NCI-H2029 treated with DMSO at 0.1 percent for 48 hours (cell line): ENCODE data around the gene BBX.

Source experiments
- DNase-seq: peaks from one replicate; lab custom pipeline; 2025; lab: John Stamatoyannopoulos, UW

BBX gene

GRCh38 chr3:107522510-107523288, at the start of gene BBX:
Gene BBX (plus strand): TSS chr3:107522962. CDS start chr3:107710461, 187,499 bp downstream.
- peak; percentile 92 for DNase-seq

GRCh38 chr3:107476462-107476861, 46.3 kb upstream of the BBX start:
- no peak for DNase-seq

GRCh38 chr3:107487490-107487889, 35.3 kb upstream of the BBX start:
- no peak for DNase-seq

- no peak for DNase-seq
These were observed 33.8 kb upstream of the BBX start for GRCh38 chr3:107488942-107489341.

- no peak for DNase-seq
These were observed 29.6 kb upstream of the BBX start for GRCh38 chr3:107493134-107493533.

GRCh38 chr3:107496855-107497254, 25.9 kb upstream of the BBX start:
- DNase-seq, result no peak

GRCh38 chr3:107498646-107499045, 24.1 kb upstream of the BBX start:
- DNase-seq, result no peak

- no peak for DNase-seq
These were observed 16.3 kb upstream of the BBX start for GRCh38 chr3:107506458-107506857.

- no peak for DNase-seq
These were observed 14.4 kb upstream of the BBX start for GRCh38 chr3:107508331-107508730.

GRCh38 chr3:107512108-107512507, 10.7 kb upstream of the BBX start:
- DNase-seq, result no peak

GRCh38 chr3:107514453-107514852, 8.3 kb upstream of the BBX start:
- no peak for DNase-seq

GRCh38 chr3:107516475-107516874, 6.3 kb upstream of the BBX start:
- no peak for DNase-seq

- no peak for DNase-seq
These were observed 2.2 kb upstream of the BBX start for GRCh38 chr3:107520535-107520934.

GRCh38 chr3:107521469-107522059, 1.2 kb upstream of the BBX start:
- no peak for DNase-seq

- no peak for DNase-seq
These were observed 452 bp downstream of the BBX start for GRCh38 chr3:107523289-107523538.

GRCh38 chr3:107523539-107524325, 970 bp downstream of the BBX start:
- DNase-seq, result peak; percentile 53

GRCh38 chr3:107524326-107524840, 1.6 kb downstream of the BBX start:
- DNase-seq, result no peak

GRCh38 chr3:107524841-107525643, 2.3 kb downstream of the BBX start:
- DNase-seq, result no peak

GRCh38 chr3:107525644-107526305, 3.0 kb downstream of the BBX start:
- no peak for DNase-seq

GRCh38 chr3:107531917-107532469, 9.2 kb downstream of the BBX start:
- no peak for DNase-seq

- DNase-seq, result no peak
These were observed 18.1 kb downstream of the BBX start for GRCh38 chr3:107540857-107541256.
